H1 (cell line): Measurements from ENCODE around the gene MAPKAP1. TPM values are rescaled to one million over a fixed set of nuclear protein-coding genes. Genes with fewer than 3 reads are reported as not detected.

Experiments
- CTCF ChIA-PET: fragments of 300-600 bp; sonication (Branson Sonifier 250); formaldehyde crosslinking; loops from one replicate; lab custom pipeline; 2021; ENCODE audit not compliant: partially characterized antibody; lab: Charles Lee
- POLR2A ChIA-PET: fragments of 300-600 bp; sonication (Branson Sonifier 250); formaldehyde crosslinking; loops from one replicate; lab custom pipeline; 2021; ENCODE audit warnings: inconsistent platforms; ENCODE audit not compliant: partially characterized antibody; lab: Charles Lee
- DNase-seq, 2 experiments: peaks; one replicate each; pipeline versions ENCODE4 v3.0.0 to v3.0.0-alpha.2; 2010 to 2022; ENCODE audit warnings: low spot score in 2 of 2, low read depth in 1 of 2, mixed read lengths in 1 of 2
- FAIRE-seq: peaks from 2 replicates; lab custom pipeline; 2011; peaks lifted over from hg19 to GRCh38; lab: Jason Lieb, UNC
- H2AFZ ChIP-seq: 2 replicates; pipeline ENCODE4 v1.8.1; 2012; ENCODE audit warnings: low read length, inconsistent platforms
- H2AK5ac ChIP-seq: 2 replicates; pipeline ENCODE4 v1.6.1; 2013; ENCODE audit warnings: low read depth, low read length
- H2BK120ac ChIP-seq: replicated peaks from 2 replicates; pipeline ENCODE3; 2013; ENCODE audit warnings: low read depth, low read length, inconsistent platforms
- H2BK12ac ChIP-seq: 2 replicates; pipeline ENCODE4 v1.6.1; 2013; ENCODE audit warnings: low read depth, low read length
- H2BK15ac ChIP-seq: 2 replicates; pipeline ENCODE4 v1.6.1; 2013; ENCODE audit warnings: low read length
- H2BK20ac ChIP-seq: 2 replicates; pipeline ENCODE4 v1.6.1; 2013; ENCODE audit warnings: low read length
- H2BK5ac ChIP-seq: 2 replicates; pipeline ENCODE4 v1.6.1; 2013; ENCODE audit warnings: low read depth, low read length
- H3K14ac ChIP-seq: 2 replicates; pipeline ENCODE4 v1.6.1; 2013; ENCODE audit warnings: inconsistent platforms; ENCODE audit not compliant: insufficient read length
- H3K18ac ChIP-seq: 2 replicates; pipeline ENCODE4 v1.6.1; 2013; ENCODE audit warnings: low read length; ENCODE audit errors: extremely low read depth
- H3K23ac ChIP-seq: 2 replicates; pipeline ENCODE4 v1.6.1; 2013; ENCODE audit warnings: inconsistent platforms; ENCODE audit not compliant: insufficient read length
- H3K23me2 ChIP-seq: 2 replicates; pipeline ENCODE4 v1.6.1; 2013; ENCODE audit warnings: low read depth, low read length
- H3K27ac ChIP-seq: 2 replicates; pipeline ENCODE4 v1.6.1; 2011; ENCODE audit warnings: low read depth, low read length, inconsistent platforms
- H3K27me3 ChIP-seq, 4 experiments: replicated peaks in 1 of 4; 1 replicate in 1 of 4; 2 replicates in 3 of 4; pipeline versions ENCODE4 v1.6.1 to v1.8.1; 2011 to 2013; ENCODE audit warnings: low read length in 3 of 4, mild to moderate bottlenecking in 3 of 4, inconsistent platforms in 2 of 4, mixed read lengths in 2 of 4, moderate library complexity in 1 of 4; ENCODE audit not compliant: control insufficient read depth in 3 of 4, insufficient read depth in 3 of 4; ENCODE audit errors: extremely low read depth in 1 of 4
- H3K36me3 ChIP-seq, 4 experiments: 2 replicates each; pipeline versions ENCODE4 v1.6.1 to v1.8.1; 2011 to 2013; ENCODE audit warnings: mild to moderate bottlenecking in 4 of 4, low read length in 3 of 4, moderate library complexity in 2 of 4, control low read depth in 1 of 4, inconsistent platforms in 1 of 4; ENCODE audit not compliant: insufficient read depth in 4 of 4, control insufficient read depth in 2 of 4
- H3K4ac ChIP-seq: replicated peaks from 2 replicates; pipeline ENCODE3; 2013; ENCODE audit warnings: low read length, low read depth, mixed read lengths, inconsistent platforms; ENCODE audit not compliant: insufficient read length
- H3K4me1 ChIP-seq, 4 experiments: replicated peaks in 1 of 4; 1 replicate in 1 of 4; 2 replicates in 3 of 4; pipeline versions ENCODE4 v1.6.1 to v1.8.1; 2011 to 2013; ENCODE audit warnings: low read length in 3 of 4, inconsistent platforms in 2 of 4, mixed read lengths in 1 of 4; ENCODE audit not compliant: insufficient read depth in 4 of 4, control insufficient read depth in 3 of 4
- H3K4me2 ChIP-seq, 2 experiments: 2 replicates each; pipeline versions ENCODE4 v1.6.1 to v1.8.1; 2011 to 2013; ENCODE audit warnings: low read depth in 2 of 2, low read length in 2 of 2, control low read depth in 1 of 2, inconsistent platforms in 1 of 2, mild to moderate bottlenecking in 1 of 2; ENCODE audit not compliant: insufficient read depth in 1 of 2
- H3K4me3 ChIP-seq, 4 experiments: fragments of 200-600, 300-600 bp in 1 of 4; sonication (generic), shearing (Covaris generic), sonication (Bioruptor Twin) in 1 of 4; 2 replicates each; pipeline versions ENCODE4 v1.5.1 to v1.8.1; 2011 to 2016; ENCODE audit warnings: low read length in 4 of 4, low read depth in 3 of 4, control low read depth in 2 of 4, inconsistent platforms in 2 of 4, mild to moderate bottlenecking in 2 of 4, mixed read lengths in 1 of 4, moderate library complexity in 1 of 4; ENCODE audit not compliant: insufficient read depth in 2 of 4; ENCODE audit errors: extremely low read depth in 1 of 4
- H3K56ac ChIP-seq: replicated peaks from 2 replicates; pipeline ENCODE3; 2013; ENCODE audit warnings: low read depth, mild to moderate bottlenecking, mixed read lengths, low read length, inconsistent platforms; ENCODE audit not compliant: insufficient read length
- H3K79me1 ChIP-seq: 2 replicates; pipeline ENCODE4 v1.6.1; 2013; ENCODE audit warnings: low read depth, low read length, control low read depth
- H3K79me2 ChIP-seq, 2 experiments: 2 replicates each; pipeline versions ENCODE4 v1.6.1 to v1.8.1; 2012 to 2013; ENCODE audit warnings: low read length in 2 of 2, mild to moderate bottlenecking in 2 of 2, inconsistent platforms in 1 of 2; ENCODE audit not compliant: insufficient read depth in 2 of 2, control insufficient read depth in 1 of 2
- H3K9ac ChIP-seq, 4 experiments: replicated peaks in 1 of 4; 1 replicate in 1 of 4; 2 replicates in 3 of 4; pipeline versions ENCODE4 v1.6.1 to v1.8.1; 2011 to 2013; ENCODE audit warnings: low read depth in 3 of 4, low read length in 3 of 4, control low read depth in 2 of 4, mild to moderate bottlenecking in 2 of 4, moderate library complexity in 2 of 4, inconsistent platforms in 1 of 4; ENCODE audit errors: extremely low read depth in 1 of 4
- H3K9me3 ChIP-seq, 2 experiments: 2 replicates each; pipeline versions ENCODE4 v1.6.1 to v1.8.1; 2012 to 2013; ENCODE audit warnings: mild to moderate bottlenecking in 2 of 2, moderate library complexity in 2 of 2, control low read depth in 1 of 2, inconsistent platforms in 1 of 2, low read depth in 1 of 2, low read length in 1 of 2, mixed read lengths in 1 of 2; ENCODE audit not compliant: insufficient read depth in 2 of 2
- H4K20me1 ChIP-seq, 2 experiments: replicated peaks in 1 of 2; 2 replicates each; pipeline versions ENCODE3 to v1.8.1; 2011 to 2013; ENCODE audit warnings: inconsistent platforms in 2 of 2, low read length in 2 of 2, mild to moderate bottlenecking in 1 of 2; ENCODE audit not compliant: insufficient read depth in 2 of 2, control insufficient read depth in 1 of 2
- H4K5ac ChIP-seq: 2 replicates; pipeline ENCODE4 v1.6.1; 2013; ENCODE audit warnings: low read length, low read depth, mixed read lengths, inconsistent platforms; ENCODE audit not compliant: insufficient read length
- H4K8ac ChIP-seq: 2 replicates; pipeline ENCODE4 v1.8.0; 2013; ENCODE audit warnings: mild to moderate bottlenecking, moderate library complexity, low read length, inconsistent platforms; ENCODE audit not compliant: insufficient read depth; ENCODE audit errors: extremely low read depth
- H4K91ac ChIP-seq: replicated peaks from 2 replicates; pipeline ENCODE3; 2013; ENCODE audit warnings: low read length, mixed read lengths, inconsistent platforms; ENCODE audit not compliant: insufficient read length
- EZH2 ChIP-seq: fragments of 200-600 bp; sonication (generic); IDR thresholded peaks from 2 replicates; pipeline ENCODE4 v1.7.1; 2012; ENCODE audit warnings: low read depth, mild to moderate bottlenecking, moderate library complexity, low read length, inconsistent platforms; ENCODE audit not compliant: severe bottlenecking
- WGBS, 2 experiments: shearing (Covaris generic) in 1 of 2; methylation state at CpG; one replicate each; pipeline versions ENCODE4 v1.1.6 to v1.1.7; 2013 to 2015; ENCODE audit warnings: low lambda C conversion rate in 2 of 2, mixed read lengths in 2 of 2, inconsistent platforms in 1 of 2, low coverage in 1 of 2, missing lambda C conversion rate in 1 of 2; ENCODE audit not compliant: insufficient replicate concordance in 2 of 2, insufficient coverage in 1 of 2, insufficient read length in 1 of 2; ENCODE audit errors: extremely low coverage in 1 of 2, missing lambda C conversion rate in 1 of 2; 5-methylcytosine and 5-hydroxymethylcytosine counted together
- polyA plus RNA-seq, 7 experiments: library from polyadenylated mRNA; depleted of rRNA in 3 of 7; stranded (reverse) in 5 of 7; unstranded in 2 of 7; fragments of >200 nt in 5 of 7; fragments of 200-250 nt in 2 of 7; gene quantifications; 1 replicate in 5 of 7; 2 replicates in 1 of 7; 4 replicates in 1 of 7; pipeline versions ENCODE4 v1.2.1 to v1.2.3, GENCODE V29; 2011 to 2013; ENCODE audit warnings: missing spikeins in 2 of 7, mixed read lengths in 2 of 7
- total RNA-seq: library from RNA; stranded (reverse); fragmentation: NEBNext Ultra II Directional; extraction: Animal tissue kit (Norgen Biotek cat#: 25700); gene quantifications from 2 replicates; pipeline ENCODE4 v1.2.1, GENCODE V29; 2021

Gene MAPKAP1
- total and polyA plus RNA-seq, 2 of the 8 experiments (the other 6 are each of a cell fraction or from before 2014, with no cell fraction given) = 79.2 to 140 TPM

GRCh38 chr9:125436613-125437443 lies 270.2 kb downstream of the MAPKAP1 start:
- ChIA-PET CTCF (interaction anchor here (2.1 kb wide), 1 partner anchor 9 kb away, joined by 10 read pairs; no protein-coding TSS in a partner anchor), POLR2A (no interaction called here)
- DNase-seq = no peak
- FAIRE-seq = no peak
- WGBS, 2 experiments = 93% methylated on average over 23 of the region's 24 CpGs; no CpG with 5 or more reads in 1 of the 2 experiments
- no peak overlapping the region for H3K18ac ChIP-seq
- no peak overlapping the region for H2AFZ ChIP-seq
- no peak overlapping the region for H3K4me2 ChIP-seq
- no peak overlapping the region for H3K14ac ChIP-seq
- H4K20me1 ChIP-seq = no peaks in the 10 kb centered on the region
- peaks cover 0 to 3% (median 1%) of the 10 kb centered on the region in 4 experiments; a peak in 4 of 7 replicates for H3K4me1 ChIP-seq
- no peak overlapping the region for H3K27ac ChIP-seq
- no peaks in the 10 kb centered on the region for H3K23me2 ChIP-seq
- no peaks in the 10 kb centered on the region for H3K27me3 ChIP-seq
- H4K8ac ChIP-seq = no peak overlapping the region
- H3K9ac ChIP-seq = no peak overlapping the region
- no peak overlapping the region for H2BK5ac ChIP-seq
- H3K56ac ChIP-seq = no peak overlapping the region
- H2BK20ac ChIP-seq = no peak overlapping the region
- no peak for TF ChIP-seq EZH2
- H2BK120ac ChIP-seq = no peak overlapping the region
- no peaks in the 10 kb centered on the region for H3K79me2 ChIP-seq
- no peak overlapping the region for H4K91ac ChIP-seq
- no peak overlapping the region for H2BK12ac ChIP-seq
- H3K9me3 ChIP-seq = no peaks in the 10 kb centered on the region
- no peak overlapping the region for H3K23ac ChIP-seq
- H2BK15ac ChIP-seq = no peak overlapping the region
- H3K36me3 ChIP-seq = no peaks in the 10 kb centered on the region
- H3K4ac ChIP-seq = no peak overlapping the region
- H3K79me1 ChIP-seq = no peaks in the 10 kb centered on the region
- H4K5ac ChIP-seq = no peak overlapping the region
- H2AK5ac ChIP-seq = no peak overlapping the region
- no peak overlapping the region for H3K4me3 ChIP-seq
